C4-2B (cell line): ENCODE data around the gene EPS8L1.

ENCODE experiments used
- ZFX ChIP-seq: fragments of 450-650 bp; IDR thresholded peaks from 2 replicates; pipeline ENCODE4 v1.6.1; 2017
- TF ChIP-seq, protein P1 (sequence below): fragments of 450-650 bp; conservative IDR thresholded peaks from 2 replicates; pipeline ENCODE4 v1.5.1; 2017; ENCODE audit warnings: mild to moderate bottlenecking

DNA sequence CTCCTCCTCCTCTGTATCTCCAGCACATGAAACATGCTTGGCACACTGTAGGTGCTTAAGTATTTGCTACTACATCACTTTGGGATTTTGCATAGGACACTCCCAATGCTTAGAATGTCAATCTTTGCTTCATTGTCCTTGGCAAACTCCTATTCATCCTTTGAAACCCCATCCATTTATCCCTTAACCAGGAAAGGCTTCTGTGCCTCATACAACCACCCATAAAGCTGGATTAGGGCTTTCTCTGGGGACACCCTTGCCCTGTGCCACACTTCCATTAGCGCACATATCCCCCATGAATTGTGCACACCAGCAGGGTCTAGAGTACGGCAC is 5.8 kb upstream of the EPS8L1 start:
- TF ChIP-seq, protein P1, sequence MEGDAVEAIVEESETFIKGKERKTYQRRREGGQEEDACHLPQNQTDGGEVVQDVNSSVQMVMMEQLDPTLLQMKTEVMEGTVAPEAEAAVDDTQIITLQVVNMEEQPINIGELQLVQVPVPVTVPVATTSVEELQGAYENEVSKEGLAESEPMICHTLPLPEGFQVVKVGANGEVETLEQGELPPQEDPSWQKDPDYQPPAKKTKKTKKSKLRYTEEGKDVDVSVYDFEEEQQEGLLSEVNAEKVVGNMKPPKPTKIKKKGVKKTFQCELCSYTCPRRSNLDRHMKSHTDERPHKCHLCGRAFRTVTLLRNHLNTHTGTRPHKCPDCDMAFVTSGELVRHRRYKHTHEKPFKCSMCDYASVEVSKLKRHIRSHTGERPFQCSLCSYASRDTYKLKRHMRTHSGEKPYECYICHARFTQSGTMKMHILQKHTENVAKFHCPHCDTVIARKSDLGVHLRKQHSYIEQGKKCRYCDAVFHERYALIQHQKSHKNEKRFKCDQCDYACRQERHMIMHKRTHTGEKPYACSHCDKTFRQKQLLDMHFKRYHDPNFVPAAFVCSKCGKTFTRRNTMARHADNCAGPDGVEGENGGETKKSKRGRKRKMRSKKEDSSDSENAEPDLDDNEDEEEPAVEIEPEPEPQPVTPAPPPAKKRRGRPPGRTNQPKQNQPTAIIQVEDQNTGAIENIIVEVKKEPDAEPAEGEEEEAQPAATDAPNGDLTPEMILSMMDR: no peak
- no peak for TF ChIP-seq ZFX
